ENCODE data around the gene ZFP36.

GRCh38 chr19:39397360-39398296 lies 9.0 kb upstream of the ZFP36 start:
- TF ChIP-seq EZH2 (IDR thresholded peaks at IDR 0.05; ENCODE audit: borderline replicate concordance, low read length): no peak
- TF ChIP-seq, protein P1, sequence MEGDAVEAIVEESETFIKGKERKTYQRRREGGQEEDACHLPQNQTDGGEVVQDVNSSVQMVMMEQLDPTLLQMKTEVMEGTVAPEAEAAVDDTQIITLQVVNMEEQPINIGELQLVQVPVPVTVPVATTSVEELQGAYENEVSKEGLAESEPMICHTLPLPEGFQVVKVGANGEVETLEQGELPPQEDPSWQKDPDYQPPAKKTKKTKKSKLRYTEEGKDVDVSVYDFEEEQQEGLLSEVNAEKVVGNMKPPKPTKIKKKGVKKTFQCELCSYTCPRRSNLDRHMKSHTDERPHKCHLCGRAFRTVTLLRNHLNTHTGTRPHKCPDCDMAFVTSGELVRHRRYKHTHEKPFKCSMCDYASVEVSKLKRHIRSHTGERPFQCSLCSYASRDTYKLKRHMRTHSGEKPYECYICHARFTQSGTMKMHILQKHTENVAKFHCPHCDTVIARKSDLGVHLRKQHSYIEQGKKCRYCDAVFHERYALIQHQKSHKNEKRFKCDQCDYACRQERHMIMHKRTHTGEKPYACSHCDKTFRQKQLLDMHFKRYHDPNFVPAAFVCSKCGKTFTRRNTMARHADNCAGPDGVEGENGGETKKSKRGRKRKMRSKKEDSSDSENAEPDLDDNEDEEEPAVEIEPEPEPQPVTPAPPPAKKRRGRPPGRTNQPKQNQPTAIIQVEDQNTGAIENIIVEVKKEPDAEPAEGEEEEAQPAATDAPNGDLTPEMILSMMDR (conservative IDR thresholded peaks at IDR 0.05 in 1 of 2, IDR thresholded peaks at IDR 0.05 in 1 of 2; ENCODE audit: extremely low read depth in 1 of 2, insufficient read depth in 1 of 2, low read depth in 1 of 2, low read length in 2 of 2): peak; percentile 97 to 99
